Gastroesophageal sphincter (tissue), 2 donors: ENCODE data around the gene NIPA2.

Experiments
- POLR2A ChIP-seq, 2 donors: fragments of 450-650 bp; IDR thresholded peaks; one replicate each; pipeline ENCODE4 v1.6.1; 2017; ENCODE audit warnings: antibody characterized with exemption in 2 of 2, mild to moderate bottlenecking in 2 of 2, moderate library complexity in 1 of 2
- POLR2AphosphoS5 ChIP-seq: sonication (generic); formaldehyde crosslinking; IDR thresholded peaks from one replicate; pipeline ENCODE4 v1.6.1; 2017; ENCODE audit warnings: antibody characterized with exemption

- TF ChIP-seq POLR2A (IDR thresholded peaks at IDR 0.05) (no peak), POLR2AphosphoS5 (no peak)
Measured at GRCh38 chr15:22892333-22892732, 53.9 kb downstream of the NIPA2 start.
